GM18951 (cell line): ENCODE results near the gene RIPOR2.
"Not testable (repeated sequence)": the region's sequence is repeated elsewhere in the genome, so short reads cannot be mapped to it uniquely, and the experiment has no call there.

Experiments used
- POLR2A ChIP-seq: IDR thresholded peaks from 4 replicates; pipeline ENCODE4 v1.6.1; 2011; ENCODE audit warnings: mild to moderate bottlenecking; ENCODE audit not compliant: insufficient read length, insufficient read depth; ENCODE audit errors: extremely low read depth
- in situ Hi-C: fragments of 300-500 bp; cut with MboI; formaldehyde crosslinking; loops from one replicate; pipeline ENCODE4 v1.12.0; 2022; ENCODE audit warnings: low sequenced_read_pairs, mixed read lengths, inconsistent platforms; ENCODE audit not compliant: unreplicated experiment

The RIPOR2 gene

GRCh38 chr6:24926192-24926591, 9.6 kb downstream of the RIPOR2 start:
- TF ChIP-seq POLR2A: no peak
- in situ Hi-C loops: no loop called here

DNA sequence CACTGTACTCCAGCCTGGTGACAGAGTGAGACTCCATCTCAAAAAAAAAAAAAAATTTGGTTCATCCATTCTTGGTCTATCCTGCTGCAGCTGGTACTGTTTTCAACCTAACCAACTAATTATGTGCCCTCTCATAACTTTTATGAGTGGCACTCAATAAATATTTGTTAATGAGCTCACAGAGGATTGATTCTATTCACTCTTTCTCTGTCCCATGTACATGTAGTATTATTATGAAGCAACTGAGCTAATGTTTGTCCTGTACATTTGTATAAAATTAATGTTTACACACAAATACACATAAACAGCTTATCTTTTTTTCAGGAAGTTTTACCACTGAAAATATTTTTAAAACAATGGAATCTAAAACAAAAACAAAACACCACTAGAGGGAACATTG, 10.1 kb downstream of the RIPOR2 start:
- in situ Hi-C loops: no loop called here
- no peak for TF ChIP-seq POLR2A

DNA sequence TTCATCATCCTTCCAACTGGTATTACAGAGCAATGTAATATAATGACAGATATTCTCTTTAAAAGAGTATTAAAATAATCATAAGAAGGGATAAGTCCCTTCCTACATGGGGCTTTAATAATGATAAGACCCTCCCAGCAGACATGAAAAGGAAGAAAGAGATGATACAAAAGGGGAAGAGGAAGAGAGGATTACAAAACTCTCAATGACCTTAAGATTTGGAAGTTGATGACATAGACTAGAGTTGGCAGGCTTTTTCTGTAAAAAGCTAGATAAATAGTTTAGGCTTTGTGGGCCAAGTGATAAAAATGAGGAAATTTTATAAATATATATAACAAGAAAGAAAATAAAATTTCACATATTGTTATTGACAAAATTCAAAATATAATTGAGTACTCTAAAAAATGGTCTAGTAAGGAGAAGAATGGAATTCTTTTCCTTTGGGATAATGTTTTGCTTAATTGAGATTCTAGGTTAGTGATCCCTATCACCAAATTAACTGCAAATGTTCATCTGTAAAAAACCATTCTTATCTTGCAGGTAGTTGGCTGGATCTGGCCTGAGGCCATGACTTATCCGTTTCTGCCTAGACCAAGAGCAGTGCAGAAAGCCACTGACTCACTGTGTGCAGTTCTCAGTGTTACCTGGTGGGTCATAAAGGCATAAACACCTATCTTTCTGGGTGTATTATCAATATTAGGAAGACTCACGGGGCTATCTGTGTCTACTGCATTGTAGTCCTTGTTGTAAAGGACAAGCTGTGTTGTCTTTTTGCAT, 11.0 kb downstream of the RIPOR2 start:
- TF ChIP-seq POLR2A: no peak
- in situ Hi-C loops: no loop called here

DNA sequence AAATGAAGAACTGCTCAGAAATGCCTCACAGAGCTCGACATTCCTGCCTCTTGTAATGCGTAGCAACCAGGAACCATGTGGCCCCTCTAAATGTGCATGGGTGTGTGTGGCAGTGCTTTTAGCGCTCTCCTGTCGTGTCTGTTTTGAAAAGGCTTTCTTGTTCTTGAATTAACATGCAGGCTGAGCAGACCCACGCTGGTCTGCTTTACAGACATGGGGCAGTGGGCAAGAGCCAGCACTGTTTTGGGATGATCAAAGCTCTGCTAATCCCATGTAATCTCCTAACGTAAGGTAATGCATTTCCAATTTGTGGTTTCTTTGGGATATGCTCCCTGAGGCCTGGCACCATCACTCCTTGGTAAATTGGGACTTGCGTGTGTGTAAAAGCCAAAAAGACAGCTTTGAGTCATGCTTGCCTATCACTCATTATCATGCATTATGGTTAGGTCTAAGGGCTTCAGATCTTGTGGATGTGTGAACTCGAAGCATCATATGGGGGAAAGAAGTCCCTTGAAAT, 11.8 kb downstream of the RIPOR2 start:
- TF ChIP-seq POLR2A: no peak
- in situ Hi-C loops: no loop called here

DNA sequence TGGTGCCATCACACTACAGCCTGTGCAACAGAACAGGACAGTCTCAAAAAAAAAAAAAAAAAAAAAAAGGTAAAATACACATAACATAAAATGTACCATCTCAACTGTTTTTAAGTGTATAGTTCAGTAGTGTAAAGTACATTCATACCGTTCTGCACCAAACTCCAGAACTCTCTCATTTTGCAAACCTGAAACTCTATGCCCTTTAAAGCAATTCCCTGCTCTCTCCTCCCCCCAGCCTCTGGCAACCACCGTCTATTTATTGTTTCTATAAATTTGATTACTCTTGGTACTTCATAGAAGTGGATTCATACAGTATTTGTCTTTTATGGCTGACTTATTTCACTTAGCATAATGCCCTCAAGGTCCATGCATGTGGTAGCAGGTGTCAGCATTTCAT, 12.9 kb downstream of the RIPOR2 start:
- in situ Hi-C loops: no loop called here
- TF ChIP-seq POLR2A: no peak

GRCh38 chr6:24922170-24922569, 13.6 kb downstream of the RIPOR2 start:
- TF ChIP-seq POLR2A: no peak
- in situ Hi-C loops: no loop called here

GRCh38 chr6:24920136-24920535, 15.6 kb downstream of the RIPOR2 start:
- TF ChIP-seq POLR2A: no peak
- in situ Hi-C loops: no loop called here

GRCh38 chr6:24919056-24919892, 16.5 kb downstream of the RIPOR2 start:
- TF ChIP-seq POLR2A: no peak
- in situ Hi-C loops: no loop called here

DNA sequence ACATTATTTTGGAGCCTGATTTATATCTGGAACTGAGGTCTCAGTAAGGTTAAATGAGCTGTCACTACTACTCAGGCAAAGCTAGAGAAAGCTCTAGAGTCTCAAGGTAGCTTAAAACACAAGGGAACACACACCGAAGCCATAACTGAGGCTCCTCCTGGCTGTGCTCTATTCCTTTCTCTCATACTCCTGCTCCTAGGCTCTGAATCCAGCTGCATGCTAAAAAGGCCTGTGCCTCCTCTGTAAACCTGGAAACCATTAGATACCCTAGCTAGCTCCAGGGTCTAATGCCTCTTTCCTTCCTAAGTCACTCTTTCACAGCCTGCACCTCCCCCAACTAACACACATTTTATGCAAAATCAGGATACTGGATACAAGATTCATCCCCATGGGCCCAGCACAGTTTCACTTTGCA, 17.1 kb downstream of the RIPOR2 start:
- TF ChIP-seq POLR2A: no peak
- in situ Hi-C loops: no loop called here

GRCh38 chr6:24916496-24916895, 19.3 kb downstream of the RIPOR2 start:
- in situ Hi-C loops: no loop called here
- TF ChIP-seq POLR2A: no peak

GRCh38 chr6:24915641-24916040, 20.1 kb downstream of the RIPOR2 start:
- no peak for TF ChIP-seq POLR2A
- in situ Hi-C loops: no loop called here

DNA sequence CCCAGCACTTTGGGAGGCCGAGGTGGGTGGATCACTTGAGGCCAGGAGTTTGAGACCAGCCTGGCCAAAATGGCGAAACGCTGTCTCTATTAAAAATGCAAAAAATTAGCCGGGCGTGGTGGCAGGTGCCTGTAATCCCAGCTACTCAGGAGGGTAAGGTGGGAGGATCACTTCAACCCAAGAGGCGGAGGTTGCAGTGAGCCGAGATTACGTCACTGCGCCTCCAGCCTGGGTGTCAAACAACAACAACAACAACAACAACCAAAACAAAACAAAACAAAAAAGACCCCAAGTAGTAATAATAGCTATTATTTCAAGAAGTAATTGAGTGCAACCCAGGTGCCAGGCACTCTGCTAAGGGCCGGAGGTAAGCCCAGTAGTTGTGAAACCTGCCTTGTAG, 21.7 kb downstream of the RIPOR2 start:
- in situ Hi-C loops: not testable (repeated sequence)

GRCh38 chr6:24911796-24912382, 23.9 kb downstream of the RIPOR2 start:
- TF ChIP-seq POLR2A: no peak
- in situ Hi-C loops: no loop called here
